Stimulated activated CD4-positive, alpha-beta T cell treated with anti-CD3 and anti-CD28 coated beads, Interleukin-4, amount 100 ng/mL, for 4 hours (primary cell): Measurements from ENCODE around the gene AADAC.
"Not testable (repeated sequence)": the region's sequence is repeated elsewhere in the genome, so short reads cannot be mapped to it uniquely, and the experiment has no call there.

ENCODE experiments used
- DNase-seq, 2 experiments: peaks; one replicate each; pipeline ENCODE4 v3.0.0-alpha.2; 2020

Gene AADAC

GRCh38 chr3:151798466-151798865, 15.4 kb upstream of the AADAC start:
- DNase-seq: no peak

- no peak for DNase-seq
Observed at GRCh38 chr3:151800431-151800830, 13.5 kb upstream of the AADAC start.

GRCh38 chr3:151804267-151804666, 9.6 kb upstream of the AADAC start:
- DNase-seq: no peak

- DNase-seq: no peak
Observed at GRCh38 chr3:151806838-151807237, 7.1 kb upstream of the AADAC start.

GRCh38 chr3:151808926-151809325, 5.0 kb upstream of the AADAC start:
- not testable (repeated sequence) for DNase-seq

- no peak for DNase-seq
Observed at GRCh38 chr3:151811474-151811873, 2.4 kb upstream of the AADAC start.

GRCh38 chr3:151814588-151814987, 672 bp downstream of the AADAC start:
- DNase-seq: no peak

- DNase-seq: no peak
Observed at GRCh38 chr3:151816091-151816604, 2.2 kb downstream of the AADAC start.

GRCh38 chr3:151817473-151817872, 3.6 kb downstream of the AADAC start:
- no peak for DNase-seq

- DNase-seq: no peak
Observed at GRCh38 chr3:151818361-151818760, 4.4 kb downstream of the AADAC start.

- no peak for DNase-seq
Observed at GRCh38 chr3:151819910-151820309, 6.0 kb downstream of the AADAC start.

GRCh38 chr3:151827816-151828215, 13.9 kb downstream of the AADAC start:
- no peak for DNase-seq

GRCh38 chr3:151835751-151836525, 22.0 kb downstream of the AADAC start:
- no peak for DNase-seq

GRCh38 chr3:151837057-151837456, 23.1 kb downstream of the AADAC start:
- no peak for DNase-seq

GRCh38 chr3:151838574-151839312, 24.8 kb downstream of the AADAC start:
- no peak for DNase-seq

- no peak for DNase-seq
Observed at GRCh38 chr3:151839313-151839631, 25.4 kb downstream of the AADAC start.

- DNase-seq: no peak
Observed at GRCh38 chr3:151841801-151842200, 27.9 kb downstream of the AADAC start.

- no peak for DNase-seq
Observed at GRCh38 chr3:151843275-151843674, 29.4 kb downstream of the AADAC start.

- DNase-seq: no peak
Observed at GRCh38 chr3:151845306-151845905, 31.5 kb downstream of the AADAC start.

GRCh38 chr3:151850065-151850464, 36.1 kb downstream of the AADAC start:
- DNase-seq: not testable (repeated sequence)

- no peak for DNase-seq
Observed at GRCh38 chr3:151852074-151852811, 38.3 kb downstream of the AADAC start.

- DNase-seq: no peak
Observed at GRCh38 chr3:151856118-151856517, 42.2 kb downstream of the AADAC start.

- no peak for DNase-seq
Observed at GRCh38 chr3:151856641-151857040, 42.7 kb downstream of the AADAC start.
